ENCODE data around the gene HMGB4. TPM values are rescaled to one million over a fixed set of nuclear protein-coding genes. Genes with fewer than 3 reads are reported as not detected.

Gene HMGB4
- total RNA-seq, 6 donors from 2014 or later, result not detected

GRCh38 chr1:33850481-33850880, 13.4 kb upstream of the HMGB4 start:
- DNase-seq (no peak), ATAC-seq (ENCODE audit: low FRiP score in 2 of 2) (no peak)
- Histone ChIP-seq H3K4me1 (no peaks in the 10 kb centered on the region), H3K36me3 (no peaks in the 10 kb centered on the region), H3K9me3 (no peaks in the 10 kb centered on the region), H3K27ac (no peak overlapping the region), H3K27me3 (no peaks in the 10 kb centered on the region), H3K4me3 (no peak overlapping the region)
- TF ChIP-seq POLR2A (IDR thresholded peaks at IDR 0.05) (no peak), POLR2AphosphoS5 (IDR thresholded peaks at IDR 0.05) (no peak), CTCF (IDR thresholded peaks at IDR 0.05) (no peak), EP300 (IDR thresholded peaks at IDR 0.05) (no peak)
- WGBS, 2 donors, result 77 to 87% methylated on average over 1 of the region's 1 CpG

- ATAC-seq (ENCODE audit: low FRiP score in 2 of 2), result no peak
- TF ChIP-seq POLR2A (IDR thresholded peaks at IDR 0.05) (no peak), EP300 (IDR thresholded peaks at IDR 0.05) (no peak), CTCF (IDR thresholded peaks at IDR 0.05) (no peak), POLR2AphosphoS5 (IDR thresholded peaks at IDR 0.05) (no peak)
- no peaks in the 10 kb centered on the region for H3K27me3 ChIP-seq
- H3K4me3 ChIP-seq, result no peak overlapping the region
- H3K27ac ChIP-seq, result no peak overlapping the region
- no peak for DNase-seq
- no peaks in the 10 kb centered on the region for H3K4me1 ChIP-seq
- no peaks in the 10 kb centered on the region for H3K9me3 ChIP-seq
- H3K36me3 ChIP-seq, result no peaks in the 10 kb centered on the region
Observed at GRCh38 chr1:33852711-33853110, 11.2 kb upstream of the HMGB4 start.

GRCh38 chr1:33853431-33853830, 10.4 kb upstream of the HMGB4 start:
- Histone ChIP-seq H3K27ac (no peak overlapping the region), H3K9me3 (no peaks in the 10 kb centered on the region), H3K27me3 (no peaks in the 10 kb centered on the region), H3K4me1 (no peaks in the 10 kb centered on the region), H3K36me3 (no peaks in the 10 kb centered on the region), H3K4me3 (no peak overlapping the region)
- no peak for ATAC-seq (ENCODE audit: low FRiP score in 2 of 2)
- 29 to 67% methylated on average over 1 of the region's 1 CpG for WGBS, 2 donors
- DNase-seq, result no peak
- TF ChIP-seq EP300 (IDR thresholded peaks at IDR 0.05) (no peak), POLR2A (IDR thresholded peaks at IDR 0.05) (no peak), POLR2AphosphoS5 (IDR thresholded peaks at IDR 0.05) (no peak), CTCF (IDR thresholded peaks at IDR 0.05) (no peak)

GRCh38 chr1:33854091-33854490, 9.8 kb upstream of the HMGB4 start:
- no peak overlapping the region for H3K27ac ChIP-seq
- no peak overlapping the region for H3K4me3 ChIP-seq
- no peaks in the 10 kb centered on the region for H3K27me3 ChIP-seq
- no peaks in the 10 kb centered on the region for H3K4me1 ChIP-seq
- no peak for DNase-seq
- 87 to 89% methylated on average over 5 of the region's 5 CpGs for WGBS, 2 donors
- no peak for TF ChIP-seq EP300 (IDR thresholded peaks at IDR 0.05)
- no peak for TF ChIP-seq POLR2A (IDR thresholded peaks at IDR 0.05)
- no peak for TF ChIP-seq POLR2AphosphoS5 (IDR thresholded peaks at IDR 0.05)
- TF ChIP-seq CTCF (IDR thresholded peaks at IDR 0.05), result no peak
- no peaks in the 10 kb centered on the region for H3K9me3 ChIP-seq
- no peaks in the 10 kb centered on the region for H3K36me3 ChIP-seq
- no peak for ATAC-seq (ENCODE audit: low FRiP score in 2 of 2)

- TF ChIP-seq POLR2AphosphoS5 (IDR thresholded peaks at IDR 0.05) (no peak), EP300 (IDR thresholded peaks at IDR 0.05) (no peak), POLR2A (IDR thresholded peaks at IDR 0.05) (no peak), CTCF (IDR thresholded peaks at IDR 0.05) (no peak)
- no peaks in the 10 kb centered on the region for H3K27me3 ChIP-seq
- H3K27ac ChIP-seq, result no peak overlapping the region
- peaks cover 0 to 4% (median 0%) of the 10 kb centered on the region in 4 donors for H3K4me1 ChIP-seq
- no peaks in the 10 kb centered on the region for H3K36me3 ChIP-seq
- WGBS, 2 donors, result 75 to 86% methylated on average over 2 of the region's 2 CpGs
- ATAC-seq (ENCODE audit: low FRiP score in 2 of 2), result no peak
- DNase-seq, result no peak
- H3K9me3 ChIP-seq, result no peaks in the 10 kb centered on the region
- no peak overlapping the region for H3K4me3 ChIP-seq
Observed at GRCh38 chr1:33860671-33861070, 3.2 kb upstream of the HMGB4 start.

All from upper lobe of left lung (tissue), 6 donors.